ENCODE measurements around the gene ABTB2. TPM values are rescaled to one million over a fixed set of nuclear protein-coding genes. Genes with fewer than 3 reads are reported as not detected.

Gene ABTB2
- total RNA-seq, 2 donors from 2014 or later, result 5.8 to 11.1 TPM

DNA sequence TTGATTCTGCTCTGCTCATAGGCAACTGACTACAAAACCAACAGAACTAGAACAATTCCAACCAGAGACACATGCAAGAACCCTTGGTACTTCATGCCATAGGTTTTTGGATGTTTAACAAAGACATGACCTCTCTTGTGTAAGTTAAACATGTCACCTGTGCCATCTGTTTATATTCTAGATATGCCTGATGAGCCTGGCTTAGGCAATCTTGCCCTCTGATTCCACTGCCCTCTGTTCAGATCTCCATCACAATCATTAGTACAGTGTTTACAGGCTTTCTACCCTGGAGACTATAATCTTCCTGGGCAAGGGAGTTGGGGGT lies 40.8 kb downstream of the ABTB2 start:
- Histone ChIP-seq H3K27ac (no peak overlapping the region), H3K9me3 (no peaks in the 10 kb centered on the region), H3K36me3 (no peaks in the 10 kb centered on the region), H3K4me1 (peaks cover 6% of the 10 kb centered on the region), H3K9ac (ENCODE audit: low read depth in 2 of 2, low read length in 2 of 2) (no peak overlapping the region), H3K27me3 (no peaks in the 10 kb centered on the region), H3K4me3 (no peak overlapping the region)
- TF ChIP-seq, protein P1, sequence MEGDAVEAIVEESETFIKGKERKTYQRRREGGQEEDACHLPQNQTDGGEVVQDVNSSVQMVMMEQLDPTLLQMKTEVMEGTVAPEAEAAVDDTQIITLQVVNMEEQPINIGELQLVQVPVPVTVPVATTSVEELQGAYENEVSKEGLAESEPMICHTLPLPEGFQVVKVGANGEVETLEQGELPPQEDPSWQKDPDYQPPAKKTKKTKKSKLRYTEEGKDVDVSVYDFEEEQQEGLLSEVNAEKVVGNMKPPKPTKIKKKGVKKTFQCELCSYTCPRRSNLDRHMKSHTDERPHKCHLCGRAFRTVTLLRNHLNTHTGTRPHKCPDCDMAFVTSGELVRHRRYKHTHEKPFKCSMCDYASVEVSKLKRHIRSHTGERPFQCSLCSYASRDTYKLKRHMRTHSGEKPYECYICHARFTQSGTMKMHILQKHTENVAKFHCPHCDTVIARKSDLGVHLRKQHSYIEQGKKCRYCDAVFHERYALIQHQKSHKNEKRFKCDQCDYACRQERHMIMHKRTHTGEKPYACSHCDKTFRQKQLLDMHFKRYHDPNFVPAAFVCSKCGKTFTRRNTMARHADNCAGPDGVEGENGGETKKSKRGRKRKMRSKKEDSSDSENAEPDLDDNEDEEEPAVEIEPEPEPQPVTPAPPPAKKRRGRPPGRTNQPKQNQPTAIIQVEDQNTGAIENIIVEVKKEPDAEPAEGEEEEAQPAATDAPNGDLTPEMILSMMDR (IDR thresholded peaks at IDR 0.05), result no peak
- no peak for DNase-seq
- intact Hi-C loops (cut with DNase I), result no loop called here

DNA sequence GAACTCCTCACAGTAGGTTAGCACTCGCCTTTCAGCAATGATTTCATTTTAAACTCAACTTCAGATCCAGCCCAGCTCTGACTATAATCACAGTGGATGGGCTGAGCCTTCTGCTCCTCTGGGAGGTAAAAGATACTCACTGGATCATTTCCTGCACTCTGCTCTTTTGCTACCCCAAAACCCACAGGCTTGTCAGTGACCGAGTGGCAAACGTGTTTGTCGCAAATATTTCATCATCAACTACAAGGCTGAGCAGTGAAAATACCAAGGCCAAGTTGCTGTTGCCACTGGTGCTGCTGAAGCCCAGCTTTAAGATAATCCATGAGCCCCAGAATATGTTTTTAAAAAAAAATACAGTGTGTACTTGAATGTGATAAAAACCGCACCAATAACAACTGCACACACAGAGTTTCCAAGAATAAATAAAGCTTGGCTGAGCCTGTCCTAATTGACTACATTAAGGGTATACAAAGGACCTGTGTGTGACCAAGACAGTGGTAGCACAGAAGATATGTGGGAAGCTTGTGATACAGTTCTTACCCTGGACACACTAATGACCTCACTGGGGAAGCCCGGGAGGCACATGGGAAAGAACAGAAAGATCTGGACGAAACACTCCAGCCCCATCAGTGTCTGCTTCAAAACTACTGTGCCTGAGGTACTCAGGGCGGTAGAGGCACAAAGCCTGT lies 41.3 kb downstream of the ABTB2 start:
- no peak overlapping the region for H3K9ac ChIP-seq (ENCODE audit: low read depth in 2 of 2, low read length in 2 of 2)
- no peaks in the 10 kb centered on the region for H3K36me3 ChIP-seq

DNA sequence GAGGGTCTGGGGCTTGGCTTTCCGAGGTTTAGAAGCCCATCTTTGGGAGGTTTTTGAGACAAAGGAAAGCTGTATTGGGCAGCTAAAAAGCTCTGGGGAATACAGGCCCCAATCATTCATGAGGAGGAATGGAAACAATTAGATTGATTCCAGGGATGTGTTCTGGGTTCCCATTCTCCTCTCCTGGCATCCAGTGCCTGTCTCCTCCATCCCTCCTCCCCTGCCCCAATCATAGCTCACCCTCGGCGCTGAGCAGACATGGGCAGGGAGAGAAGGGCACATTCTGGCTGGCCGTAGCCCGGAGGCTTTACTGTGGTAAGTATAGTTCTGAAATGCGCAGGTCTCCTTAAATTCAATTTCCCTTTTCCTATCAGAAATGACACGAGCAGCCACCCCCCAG lies 42.4 kb downstream of the ABTB2 start:
- TF ChIP-seq, protein P1 (IDR thresholded peaks at IDR 0.05), result no peak
- no peaks in the 10 kb centered on the region for H3K27me3 ChIP-seq
- no peak overlapping the region for H3K4me3 ChIP-seq
- H3K27ac ChIP-seq, result no peak overlapping the region
- intact Hi-C loops (cut with DNase I), result no loop called here
- H3K9ac ChIP-seq (ENCODE audit: low read depth in 2 of 2, low read length in 2 of 2), result no peak overlapping the region
- H3K36me3 ChIP-seq, result no peaks in the 10 kb centered on the region
- H3K9me3 ChIP-seq, result no peaks in the 10 kb centered on the region
- H3K4me1 ChIP-seq, result peaks cover 6% of the 10 kb centered on the region
- no peak for DNase-seq

More for the DNA sequence above, 41.3 kb downstream of the ABTB2 start:
- Histone ChIP-seq H3K9me3 (no peaks in the 10 kb centered on the region), H3K4me3 (no peak overlapping the region), H3K27ac (no peak overlapping the region), H3K27me3 (no peaks in the 10 kb centered on the region), H3K4me1 (peaks cover 6% of the 10 kb centered on the region)
- DNase-seq, result no peak
- TF ChIP-seq, protein P1 (IDR thresholded peaks at IDR 0.05), result no peak
- intact Hi-C loops (cut with DNase I), result no loop called here

- no peak overlapping the region for H3K27ac ChIP-seq
- H3K9me3 ChIP-seq, result no peaks in the 10 kb centered on the region
- no peaks in the 10 kb centered on the region for H3K27me3 ChIP-seq
- no peak overlapping the region for H3K4me3 ChIP-seq
- no peak for DNase-seq
- TF ChIP-seq, protein P1 (IDR thresholded peaks at IDR 0.05), result no peak
- H3K36me3 ChIP-seq, result no peaks in the 10 kb centered on the region
- H3K9ac ChIP-seq (ENCODE audit: low read depth in 2 of 2, low read length in 2 of 2), result no peak overlapping the region
- intact Hi-C loops (cut with DNase I), result no loop called here
- H3K4me1 ChIP-seq, result peaks cover 6% of the 10 kb centered on the region
Measured at GRCh38 chr11:34314936-34315335, 42.9 kb downstream of the ABTB2 start.

DNA sequence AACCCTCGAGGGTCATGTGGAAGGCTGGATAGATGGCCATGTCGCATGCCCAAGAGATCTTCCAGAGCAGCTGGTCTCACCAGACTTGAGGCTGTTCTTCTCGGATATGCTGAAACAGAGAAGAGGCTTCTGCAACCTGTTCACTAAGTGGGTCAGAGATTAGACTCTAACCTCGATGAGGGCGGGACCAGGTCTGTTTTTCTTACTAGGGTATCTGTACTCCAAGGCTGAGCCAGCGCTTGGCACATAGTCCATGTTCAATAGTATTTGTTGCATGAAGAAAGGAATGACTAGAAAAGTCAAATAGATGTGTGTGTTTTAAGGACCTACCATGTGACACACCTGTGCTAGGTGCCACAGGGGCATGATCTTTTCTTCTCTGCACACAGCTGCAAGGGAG lies 43.6 kb downstream of the ABTB2 start:
- H3K27me3 ChIP-seq, result no peaks in the 10 kb centered on the region
- intact Hi-C loops (cut with DNase I), result no loop called here
- no peak overlapping the region for H3K27ac ChIP-seq
- no peak for DNase-seq
- H3K9ac ChIP-seq (ENCODE audit: low read depth in 2 of 2, low read length in 2 of 2), result no peak overlapping the region
- TF ChIP-seq, protein P1 (IDR thresholded peaks at IDR 0.05), result no peak
- no peaks in the 10 kb centered on the region for H3K36me3 ChIP-seq
- H3K9me3 ChIP-seq, result no peaks in the 10 kb centered on the region
- peaks cover 4% of the 10 kb centered on the region for H3K4me1 ChIP-seq
- no peak overlapping the region for H3K4me3 ChIP-seq
